Esophagus squamous epithelium (tissue), 5 donors: ENCODE data around the gene TRMT6. TPM values are rescaled to one million over a fixed set of nuclear protein-coding genes. Genes with fewer than 3 reads are reported as not detected.

Experiments
- DNase-seq: peaks from one replicate; lab custom pipeline; 2025; lab: John Stamatoyannopoulos, UW
- H3K27ac ChIP-seq, 4 donors: fragments of 200-600 bp; sonication (generic); one replicate each; pipeline ENCODE4 v1.5.1; 2016 to 2019; ENCODE audit warnings: mild to moderate bottlenecking in 1 of 4
- H3K27me3 ChIP-seq, 4 donors: fragments of 200-600 bp; sonication (generic); 1 replicate in 3 of 4; 2 replicates in 1 of 4; pipeline versions ENCODE4 v1.5.1 to v1.6.0; 2017 to 2021; ENCODE audit warnings: antibody characterized with exemption in 1 of 4
- H3K36me3 ChIP-seq, 3 donors: fragments of 200-600 bp; sonication (generic); one replicate each; pipeline ENCODE4 v1.5.1; 2016 to 2019
- H3K4me1 ChIP-seq, 3 donors: fragments of 200-600 bp; sonication (generic); one replicate each; pipeline ENCODE4 v1.5.1; 2017 to 2019
- H3K4me3 ChIP-seq, 4 donors: fragments of 200-600 bp; sonication (generic); 1 replicate in 3 of 4; 2 replicates in 1 of 4; pipeline ENCODE4 v1.5.1; 2016 to 2019; ENCODE audit warnings: mild to moderate bottlenecking in 2 of 4, moderate library complexity in 1 of 4
- H3K9me3 ChIP-seq, 3 donors: fragments of 200-600 bp; sonication (generic); one replicate each; pipeline ENCODE4 v1.5.1; 2016 to 2019
- POLR2A ChIP-seq, 4 donors: fragments of 450-650 bp; IDR thresholded peaks; one replicate each; pipeline ENCODE4 v1.6.1; 2017; ENCODE audit warnings: antibody characterized with exemption in 4 of 4, mild to moderate bottlenecking in 4 of 4, moderate library complexity in 3 of 4
- WGBS, 2 donors: methylation state at CpG; one replicate each; pipeline ENCODE4 v1.1.5; 2018; 5-methylcytosine and 5-hydroxymethylcytosine counted together
- intact Hi-C: fragments of 100-400 bp; cut with DNase I; formaldehyde crosslinking; loops from one replicate; pipeline ENCODE4 v1.15.0; 2022
- total RNA-seq, 4 donors: library from RNA; depleted of rRNA; stranded (reverse); fragments of >200 nt; gene quantifications; one replicate each; pipeline ENCODE4 v1.1.0, GENCODE V29; 2016
- TF ChIP-seq, protein P1 (sequence below), 6 experiments: fragments of 450-650 bp in 4 of 6; fragments of 200-600 bp in 2 of 6; sonication (generic) in 2 of 6; IDR thresholded peaks; one replicate each; pipeline ENCODE4 v1.5.1; 2016 to 2019; ENCODE audit warnings: antibody characterized with exemption in 6 of 6, mild to moderate bottlenecking in 4 of 6, moderate library complexity in 4 of 6
- donor health status: DM: yes; HTN: yes; CAD: no.

TRMT6 gene
- total RNA-seq, 4 donors from 2014 or later: 8.2 to 19.8 (median 13.8) TPM

DNA sequence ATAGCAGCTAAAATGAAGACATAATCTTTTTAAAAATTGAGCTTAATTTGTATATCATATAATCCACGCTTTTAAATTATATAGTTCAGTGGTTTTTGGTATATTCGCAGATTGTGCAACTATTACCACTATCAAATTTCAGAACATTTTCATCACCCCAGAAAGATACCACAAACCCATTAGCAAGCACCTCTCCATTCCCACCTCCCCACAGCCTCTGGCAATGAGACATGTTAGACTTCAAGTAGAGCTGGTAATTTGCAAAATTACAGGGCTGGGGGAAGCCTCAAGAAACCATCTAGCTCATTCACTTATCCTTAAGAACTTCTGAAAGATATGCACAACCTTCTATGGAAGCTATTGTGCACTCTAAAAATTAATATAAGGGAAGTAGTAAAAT, 37.2 kb downstream of the TRMT6 start:
- Histone ChIP-seq H3K27me3 (peaks cover 0 to 55% (median 6%) of the 10 kb centered on the region in 4 donors), H3K4me3 (no peak overlapping the region), H3K4me1 (peaks cover 3 to 9% (median 8%) of the 10 kb centered on the region in 3 donors), H3K9me3 (no peaks in the 10 kb centered on the region), H3K36me3 (no peaks in the 10 kb centered on the region), H3K27ac (no peak overlapping the region)
- DNase-seq: no peak
- intact Hi-C loops: no loop called here
- TF ChIP-seq, protein P1, sequence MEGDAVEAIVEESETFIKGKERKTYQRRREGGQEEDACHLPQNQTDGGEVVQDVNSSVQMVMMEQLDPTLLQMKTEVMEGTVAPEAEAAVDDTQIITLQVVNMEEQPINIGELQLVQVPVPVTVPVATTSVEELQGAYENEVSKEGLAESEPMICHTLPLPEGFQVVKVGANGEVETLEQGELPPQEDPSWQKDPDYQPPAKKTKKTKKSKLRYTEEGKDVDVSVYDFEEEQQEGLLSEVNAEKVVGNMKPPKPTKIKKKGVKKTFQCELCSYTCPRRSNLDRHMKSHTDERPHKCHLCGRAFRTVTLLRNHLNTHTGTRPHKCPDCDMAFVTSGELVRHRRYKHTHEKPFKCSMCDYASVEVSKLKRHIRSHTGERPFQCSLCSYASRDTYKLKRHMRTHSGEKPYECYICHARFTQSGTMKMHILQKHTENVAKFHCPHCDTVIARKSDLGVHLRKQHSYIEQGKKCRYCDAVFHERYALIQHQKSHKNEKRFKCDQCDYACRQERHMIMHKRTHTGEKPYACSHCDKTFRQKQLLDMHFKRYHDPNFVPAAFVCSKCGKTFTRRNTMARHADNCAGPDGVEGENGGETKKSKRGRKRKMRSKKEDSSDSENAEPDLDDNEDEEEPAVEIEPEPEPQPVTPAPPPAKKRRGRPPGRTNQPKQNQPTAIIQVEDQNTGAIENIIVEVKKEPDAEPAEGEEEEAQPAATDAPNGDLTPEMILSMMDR (IDR thresholded peaks at IDR 0.05): no peak
- TF ChIP-seq POLR2A (IDR thresholded peaks at IDR 0.05): no peak
- WGBS, 2 donors: 73 to 83% methylated on average over 2 of the region's 2 CpGs

DNA sequence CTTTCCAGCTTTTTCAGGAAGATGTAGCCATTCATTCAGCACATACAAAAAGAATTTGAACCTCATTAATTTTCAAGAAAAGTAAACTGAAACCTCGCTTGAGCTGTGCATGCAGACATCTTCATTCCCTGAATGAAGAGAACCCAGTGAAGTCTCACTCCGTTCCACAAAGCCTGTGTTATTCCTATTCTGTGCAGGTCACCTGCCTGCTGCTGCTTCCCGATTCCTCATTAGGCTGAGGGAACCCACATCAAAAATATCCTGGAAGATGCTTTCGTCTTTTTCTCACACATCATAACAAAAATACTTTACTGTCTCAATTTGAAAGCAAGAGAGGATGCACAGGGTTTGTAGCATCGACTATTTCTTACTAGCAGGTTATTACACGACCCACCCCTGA, 40.1 kb downstream of the TRMT6 start:
- Histone ChIP-seq H3K27me3 (peaks cover 0 to 67% (median 6%) of the 10 kb centered on the region in 4 donors), H3K27ac (no peak overlapping the region)
- WGBS, 2 donors: 51 to 59% methylated on average over 6 of the region's 6 CpGs

DNA sequence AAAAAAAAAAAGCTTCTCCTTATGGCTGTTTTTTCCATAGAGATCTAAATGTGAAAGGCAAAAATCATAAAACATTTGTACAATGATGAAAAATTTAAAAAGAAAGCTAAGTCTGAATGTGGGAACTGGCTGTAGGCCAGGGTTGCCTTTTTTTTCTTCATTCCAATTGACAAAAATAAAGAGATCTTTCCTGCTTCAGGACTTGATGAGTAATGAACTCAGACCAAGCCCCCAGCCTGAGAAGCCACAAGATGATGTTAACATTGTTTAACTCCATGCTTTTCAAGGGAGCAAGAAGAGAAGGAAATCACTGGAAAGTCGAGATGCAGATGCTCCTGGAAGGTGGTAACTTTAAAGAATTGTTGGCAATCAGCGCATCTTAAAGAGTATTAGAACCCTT, 41.4 kb downstream of the TRMT6 start:
- Histone ChIP-seq H3K4me1 (peaks cover 3 to 9% (median 8%) of the 10 kb centered on the region in 3 donors), H3K36me3 (no peaks in the 10 kb centered on the region), H3K4me3 (no peak overlapping the region), H3K27me3 (peaks cover 0 to 60% (median 6%) of the 10 kb centered on the region in 4 donors), H3K27ac (no peak overlapping the region), H3K9me3 (no peaks in the 10 kb centered on the region)
- TF ChIP-seq, protein P1 (IDR thresholded peaks at IDR 0.05): no peak
- TF ChIP-seq POLR2A (IDR thresholded peaks at IDR 0.05): no peak
- 47 to 60% methylated on average over 2 of the region's 2 CpGs for WGBS, 2 donors
- intact Hi-C loops: no loop called here
- DNase-seq: no peak

More for the DNA sequence above, 40.1 kb downstream of the TRMT6 start:
- no peaks in the 10 kb centered on the region for H3K36me3 ChIP-seq
- no peak for DNase-seq
- intact Hi-C loops: no loop called here
- H3K4me3 ChIP-seq: no peak overlapping the region
- H3K4me1 ChIP-seq: peaks cover 3 to 9% (median 8%) of the 10 kb centered on the region in 3 donors
- no peak for TF ChIP-seq POLR2A (IDR thresholded peaks at IDR 0.05)
- TF ChIP-seq, protein P1 (IDR thresholded peaks at IDR 0.05): no peak
- H3K9me3 ChIP-seq: no peaks in the 10 kb centered on the region

DNA sequence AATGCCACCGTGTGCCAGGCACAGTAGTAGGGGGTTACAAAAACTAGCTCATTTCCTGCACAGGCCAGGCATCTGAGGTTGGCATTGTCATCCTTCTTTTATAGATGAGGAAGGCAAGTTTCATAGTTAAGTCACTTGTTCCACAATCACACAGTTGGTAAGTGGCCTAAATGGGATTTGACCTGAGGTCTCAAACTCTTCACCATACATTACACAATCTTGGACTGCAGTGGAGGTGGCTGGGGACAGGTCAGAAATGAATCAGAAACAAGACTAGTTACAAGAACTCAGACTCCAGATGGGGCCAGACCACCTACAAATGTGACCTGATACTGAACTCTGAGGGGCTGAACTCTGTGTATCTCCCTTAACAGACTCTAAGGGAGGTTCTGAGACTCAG, 49.4 kb downstream of the TRMT6 start:
- no peaks in the 10 kb centered on the region for H3K9me3 ChIP-seq
- TF ChIP-seq, protein P1 (IDR thresholded peaks at IDR 0.05): no peak
- no peak for TF ChIP-seq POLR2A (IDR thresholded peaks at IDR 0.05)
- WGBS, 2 donors: 60 to 65% methylated on average over 1 of the region's 1 CpG
- peaks cover 0 to 11% (median 0%) of the 10 kb centered on the region in 4 donors for H3K27me3 ChIP-seq
- no peak overlapping the region for H3K4me3 ChIP-seq
- H3K36me3 ChIP-seq: no peaks in the 10 kb centered on the region
- intact Hi-C loops: no loop called here
- H3K4me1 ChIP-seq: no peaks in the 10 kb centered on the region
- no peak for DNase-seq
- H3K27ac ChIP-seq: no peak overlapping the region

DNA sequence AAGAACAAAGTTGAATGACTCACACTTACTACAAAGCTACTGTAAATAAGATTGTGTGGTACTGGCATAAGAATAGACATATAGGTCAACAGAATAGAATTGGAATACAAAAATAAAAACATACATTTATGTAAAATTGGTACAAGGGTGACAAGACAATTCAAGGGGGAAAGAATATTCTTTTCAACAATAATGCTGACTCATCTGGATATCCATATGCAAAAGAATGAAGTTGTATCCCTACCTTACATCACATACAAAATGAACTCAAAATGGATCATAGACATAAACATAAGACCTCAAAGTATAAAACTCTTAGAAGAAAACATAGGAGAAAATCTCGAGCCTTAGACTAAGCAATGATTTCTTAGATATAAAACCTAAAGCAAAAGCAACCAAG, 50.9 kb downstream of the TRMT6 start:
- intact Hi-C loops: no loop called here
- 34 to 50% methylated on average over 1 of the region's 1 CpG for whole genome bisulfite sequencing, 2 donors
- Histone ChIP-seq H3K9me3 (no peaks in the 10 kb centered on the region), H3K27me3 (peaks cover 0 to 17% (median 0%) of the 10 kb centered on the region in 4 donors), H3K4me1 (no peaks in the 10 kb centered on the region), H3K4me3 (no peak overlapping the region), H3K36me3 (no peaks in the 10 kb centered on the region), H3K27ac (no peak overlapping the region)
- DNase-seq: no peak
- TF ChIP-seq, protein P1 (IDR thresholded peaks at IDR 0.05): no peak
- no peak for TF ChIP-seq POLR2A (IDR thresholded peaks at IDR 0.05)
